HepG2 (cell line): Measurements from ENCODE around the gene TMEM255B.

Source experiments
- EZH2 ChIP-seq: conservative IDR thresholded peaks from 2 replicates; pipeline ENCODE4 v1.6.1; 2012; ENCODE audit warnings: mild to moderate bottlenecking, low read depth, low read length, moderate library complexity
- FOXK2 ChIP-seq: fragments of 450-650 bp; IDR thresholded peaks from 2 replicates; pipeline ENCODE4 v1.6.1; 2016
- MEF2D ChIP-seq: sonication (generic); formaldehyde crosslinking; IDR thresholded peaks from 2 replicates; pipeline ENCODE4 v1.5.1; 2020; ENCODE audit warnings: mild to moderate bottlenecking, missing genetic modification reagents
- MEIS1 ChIP-seq: sonication (generic); formaldehyde crosslinking; IDR thresholded peaks from 2 replicates; pipeline ENCODE4 v1.9.0; 2021; ENCODE audit warnings: mild to moderate bottlenecking, missing genetic modification reagents, moderate library complexity, borderline replicate concordance
- POLR2AphosphoS5 ChIP-seq: IDR thresholded peaks from 2 replicates; pipeline ENCODE4 v1.6.1; 2012; ENCODE audit warnings: low read depth, low read length
- SP2 ChIP-seq: sonication (generic); formaldehyde crosslinking; IDR thresholded peaks from 2 replicates; pipeline ENCODE4 v1.5.1; 2020; ENCODE audit warnings: mild to moderate bottlenecking, missing genetic modification reagents
- TF ChIP-seq, protein P1 (sequence below): IDR thresholded peaks from 2 replicates; pipeline ENCODE4 v1.6.1; 2012; ENCODE audit warnings: inconsistent platforms

DNA sequence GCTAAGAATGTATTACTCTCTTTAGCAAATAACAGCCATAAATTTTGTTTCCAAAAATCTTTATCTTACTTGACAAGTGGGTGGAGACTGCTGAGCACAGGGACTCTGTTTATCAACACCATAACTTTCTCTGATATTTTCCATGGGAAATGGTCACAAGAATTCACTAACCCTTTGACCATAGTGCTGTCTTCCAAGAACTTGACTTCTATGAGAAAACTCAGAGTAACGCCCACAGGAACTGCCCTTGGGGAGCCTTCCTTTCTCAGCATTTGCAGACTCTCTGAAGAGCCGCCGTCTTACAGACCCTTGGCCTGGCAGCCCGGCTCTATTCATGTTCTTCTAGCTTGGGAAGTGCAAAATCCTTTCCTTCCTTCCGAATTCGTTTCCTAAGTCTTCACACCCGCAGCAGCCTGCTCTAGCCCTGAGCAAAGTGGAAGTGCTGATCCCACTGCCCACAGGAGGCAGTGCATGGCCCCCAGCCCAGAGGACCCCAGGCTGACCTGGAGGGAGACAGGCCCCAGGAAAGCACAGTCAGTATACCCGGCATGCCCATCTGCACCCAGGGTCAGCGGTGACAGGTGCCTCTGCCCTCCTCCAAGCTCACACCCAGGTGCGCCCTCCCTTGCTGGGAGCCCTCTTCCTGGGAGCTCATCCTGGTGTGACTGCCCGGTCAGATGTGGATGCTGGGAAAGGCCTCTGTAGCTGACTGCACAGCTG, 94.7 kb downstream of the TMEM255B start:
- TF ChIP-seq SP2 (no peak), POLR2AphosphoS5 (no peak), FOXK2 (no peak), EZH2 (no peak), MEF2D (no peak), MEIS1 (CRISPR knock-in tag) (no peak)
- TF ChIP-seq, protein P1, sequence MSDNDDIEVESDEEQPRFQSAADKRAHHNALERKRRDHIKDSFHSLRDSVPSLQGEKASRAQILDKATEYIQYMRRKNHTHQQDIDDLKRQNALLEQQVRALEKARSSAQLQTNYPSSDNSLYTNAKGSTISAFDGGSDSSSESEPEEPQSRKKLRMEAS: no peak
